Neural progenitor cell (in vitro differentiated cells): Measurements from ENCODE around the gene TPMT. TPM values are rescaled to one million over a fixed set of nuclear protein-coding genes. Genes with fewer than 3 reads are reported as not detected.

Experiments used
- DNase-seq: peaks from one replicate; pipeline ENCODE4 v3.0.0-alpha.2; 2016; ENCODE audit warnings: low spot score
- H2AFZ ChIP-seq: fragments of 200-600 bp; sonication (generic); replicated peaks from 2 replicates; pipeline ENCODE4 v1.6.1; 2016; ENCODE audit warnings: antibody characterized with exemption
- H3F3A ChIP-seq: fragments of 200-600 bp; sonication (generic); 2 replicates; pipeline ENCODE4 v1.6.1; 2016; ENCODE audit warnings: antibody characterized with exemption, low read depth
- H3K27ac ChIP-seq: fragments of 200-600 bp; sonication (generic); 2 replicates; pipeline ENCODE4 v1.5.1; 2016; ENCODE audit warnings: mild to moderate bottlenecking
- H3K27me3 ChIP-seq: fragments of 200-600 bp; sonication (generic); 2 replicates; pipeline ENCODE4 v1.6.1; 2016; ENCODE audit warnings: mild to moderate bottlenecking, moderate library complexity
- H3K36me3 ChIP-seq: fragments of 200-600 bp; sonication (generic); 2 replicates; pipeline ENCODE4 v1.5.1; 2016
- H3K4me1 ChIP-seq: fragments of 200-600 bp; sonication (generic); 2 replicates; pipeline ENCODE4 v1.6.1; 2016; ENCODE audit warnings: mixed run types
- H3K4me2 ChIP-seq: fragments of 200-600 bp; sonication (generic); 2 replicates; pipeline ENCODE4 v1.6.1; 2016
- H3K4me3 ChIP-seq: fragments of 200-600 bp; sonication (generic); 2 replicates; pipeline ENCODE4 v1.5.1; 2016
- H3K79me2 ChIP-seq: fragments of 200-600 bp; sonication (generic); 2 replicates; pipeline ENCODE4 v1.6.1; 2016; ENCODE audit warnings: low read depth
- H3K9ac ChIP-seq: fragments of 200-600 bp; sonication (generic); 2 replicates; pipeline ENCODE4 v1.6.1; 2016
- H3K9me3 ChIP-seq: fragments of 200-600 bp; sonication (generic); 2 replicates; pipeline ENCODE4 v1.5.1; 2016; ENCODE audit warnings: low read depth
- H4K20me1 ChIP-seq: fragments of 200-600 bp; sonication (generic); 2 replicates; pipeline ENCODE4 v1.6.1; 2016; ENCODE audit warnings: low read depth
- H3K27ac Mint-ChIP-seq: 3 replicates; pipeline ENCODE4 v1.8.0; 2021; ENCODE audit warnings: mixed read lengths
- H3K27me3 Mint-ChIP-seq: 2 replicates; pipeline ENCODE4 v1.8.0; 2022; ENCODE audit warnings: low read depth, mild to moderate bottlenecking, inconsistent platforms, moderate library complexity, mixed read lengths; ENCODE audit not compliant: insufficient read depth
- H3K36me3 Mint-ChIP-seq: 3 replicates; pipeline ENCODE4 v1.8.0; 2021; ENCODE audit warnings: mixed read lengths
- H3K4me1 Mint-ChIP-seq: 3 replicates; pipeline ENCODE4 v1.8.0; 2021; ENCODE audit warnings: mixed read lengths
- H3K4me3 Mint-ChIP-seq: 3 replicates; pipeline ENCODE4 v1.8.0; 2021; ENCODE audit warnings: mild to moderate bottlenecking, moderate library complexity, mixed read lengths
- H3K9me3 Mint-ChIP-seq: 3 replicates; pipeline ENCODE4 v1.8.0; 2020; ENCODE audit warnings: mixed read lengths
- CTCF ChIP-seq: fragments of 200-600 bp; sonication (generic); IDR thresholded peaks from 2 replicates; pipeline ENCODE4 v1.5.1; 2017; ENCODE audit warnings: antibody characterized with exemption, mild to moderate bottlenecking
- EZH2 ChIP-seq: fragments of 200-600 bp; sonication (generic); IDR thresholded peaks from 2 replicates; pipeline ENCODE4 v1.6.1; 2017; ENCODE audit warnings: antibody characterized with exemption, mild to moderate bottlenecking, moderate library complexity
- EZH2phosphoT487 ChIP-seq: fragments of 200-600 bp; sonication (generic); IDR thresholded peaks from 2 replicates; pipeline ENCODE4 v1.6.1; 2017; ENCODE audit warnings: antibody characterized with exemption
- total RNA-seq: library from RNA; depleted of rRNA; stranded (reverse); fragments of >200 nt; gene quantifications from 2 replicates; pipeline ENCODE4 v1.2.3, GENCODE V29; 2015; ENCODE audit warnings: low replicate concordance

The TPMT gene
- total RNA-seq, 1 donor from 2014 or later: 22.1 TPM

- TF ChIP-seq CTCF (no peak), EZH2phosphoT487 (no peak), EZH2 (no peak)
- no peaks in the 10 kb centered on the region for H4K20me1 ChIP-seq
- H3K4me1 Mint-ChIP-seq: no peaks in the 10 kb centered on the region
- no peaks in the 10 kb centered on the region for H3K79me2 ChIP-seq
- H3K4me3 ChIP-seq: no peak overlapping the region
- H2AFZ ChIP-seq: no peak overlapping the region
- no peak overlapping the region for H3K27ac ChIP-seq
- no peaks in the 10 kb centered on the region for H3K27me3 ChIP-seq
- no peaks in the 10 kb centered on the region for H3F3A ChIP-seq
- no peak for DNase-seq
- H3K9ac ChIP-seq: no peak overlapping the region
- H3K4me2 ChIP-seq: no peak overlapping the region
- no peak overlapping the region for H3K4me3 Mint-ChIP-seq
- no peaks in the 10 kb centered on the region for H3K9me3 Mint-ChIP-seq
- no peaks in the 10 kb centered on the region for H3K9me3 ChIP-seq
- H3K36me3 ChIP-seq: no peaks in the 10 kb centered on the region
- H3K36me3 Mint-ChIP-seq: peaks cover 9% of the 10 kb centered on the region
- no peaks in the 10 kb centered on the region for H3K27me3 Mint-ChIP-seq
- H3K4me1 ChIP-seq: peaks cover under 1% of the 10 kb centered on the region
- no peak overlapping the region for H3K27ac Mint-ChIP-seq
Measured at GRCh38 chr6:18136260-18136659, 18.6 kb downstream of the TPMT start.

GRCh38 chr6:18135171-18135570, 19.7 kb downstream of the TPMT start:
- TF ChIP-seq EZH2 (no peak), CTCF (no peak), EZH2phosphoT487 (no peak)
- Histone ChIP-seq H4K20me1 (no peaks in the 10 kb centered on the region), H3K9ac (no peak overlapping the region), H3K4me2 (no peak overlapping the region), H2AFZ (no peak overlapping the region), H3K4me1 (no peaks in the 10 kb centered on the region), H3K27ac (no peak overlapping the region), H3K27me3 (no peaks in the 10 kb centered on the region), H3K36me3 (no peaks in the 10 kb centered on the region), H3K79me2 (no peaks in the 10 kb centered on the region), H3F3A (no peaks in the 10 kb centered on the region), H3K9me3 (no peaks in the 10 kb centered on the region), H3K4me3 (no peak overlapping the region)
- H3K27ac Mint-ChIP-seq: no peak overlapping the region
- no peak overlapping the region for H3K4me3 Mint-ChIP-seq
- H3K4me1 Mint-ChIP-seq: no peaks in the 10 kb centered on the region
- no peak for DNase-seq
- H3K27me3 Mint-ChIP-seq: no peaks in the 10 kb centered on the region
- no peaks in the 10 kb centered on the region for H3K9me3 Mint-ChIP-seq
- H3K36me3 Mint-ChIP-seq: peaks cover 9% of the 10 kb centered on the region

GRCh38 chr6:18132346-18132745, 22.5 kb downstream of the TPMT start:
- H3K9ac ChIP-seq: no peak overlapping the region
- TF ChIP-seq EZH2 (no peak), EZH2phosphoT487 (no peak), CTCF (no peak)
- no peaks in the 10 kb centered on the region for H3K36me3 ChIP-seq
- H3K27ac Mint-ChIP-seq: no peak overlapping the region
- no peak overlapping the region for H3K4me2 ChIP-seq
- no peak overlapping the region for H3K4me3 Mint-ChIP-seq
- no peaks in the 10 kb centered on the region for H3K4me1 Mint-ChIP-seq
- H2AFZ ChIP-seq: no peak overlapping the region
- H4K20me1 ChIP-seq: no peaks in the 10 kb centered on the region
- H3K9me3 ChIP-seq: no peaks in the 10 kb centered on the region
- H3K4me1 ChIP-seq: no peaks in the 10 kb centered on the region
- no peak for DNase-seq
- no peaks in the 10 kb centered on the region for H3K9me3 Mint-ChIP-seq
- no peaks in the 10 kb centered on the region for H3K27me3 ChIP-seq
- no peak overlapping the region for H3K4me3 ChIP-seq
- no peaks in the 10 kb centered on the region for H3K79me2 ChIP-seq
- no peaks in the 10 kb centered on the region for H3K27me3 Mint-ChIP-seq
- H3F3A ChIP-seq: no peaks in the 10 kb centered on the region
- no peak overlapping the region for H3K27ac ChIP-seq
- peaks cover 7% of the 10 kb centered on the region for H3K36me3 Mint-ChIP-seq

GRCh38 chr6:18126121-18126520, 28.8 kb downstream of the TPMT start:
- Mint-ChIP-seq H3K9me3 (no peaks in the 10 kb centered on the region), H3K27ac (no peak overlapping the region), H3K4me1 (peaks cover 5% of the 10 kb centered on the region), H3K4me3 (no peak overlapping the region), H3K27me3 (peaks cover 4% of the 10 kb centered on the region), H3K36me3 (no peaks in the 10 kb centered on the region)
- no peaks in the 10 kb centered on the region for H3F3A ChIP-seq
- no peak overlapping the region for H3K4me3 ChIP-seq
- H3K9ac ChIP-seq: no peak overlapping the region
- H3K4me2 ChIP-seq: no peak overlapping the region
- H3K36me3 ChIP-seq: no peaks in the 10 kb centered on the region
- H3K4me1 ChIP-seq: peaks cover 3% of the 10 kb centered on the region
- H3K9me3 ChIP-seq: no peaks in the 10 kb centered on the region
- H3K27ac ChIP-seq: no peak overlapping the region
- no peak for TF ChIP-seq EZH2
- no peak for TF ChIP-seq CTCF
- TF ChIP-seq EZH2phosphoT487: no peak
- H3K27me3 ChIP-seq: peaks cover 22% of the 10 kb centered on the region
- no peaks in the 10 kb centered on the region for H3K79me2 ChIP-seq
- H2AFZ ChIP-seq: peak overlapping the region; percentile 13
- no peaks in the 10 kb centered on the region for H4K20me1 ChIP-seq
- DNase-seq: no peak
